IgD-negative memory B cell (primary cell): ENCODE data around the gene IRF3. TPM values are rescaled to one million over a fixed set of nuclear protein-coding genes. Genes with fewer than 3 reads are reported as not detected.

Source experiments
- H3K27ac Mint-ChIP-seq, 3 donors: one replicate each; pipeline ENCODE4 v1.8.0; 2020 to 2022; ENCODE audit warnings: mild to moderate bottlenecking in 3 of 3, mixed read lengths in 3 of 3, moderate library complexity in 1 of 3
- H3K27me3 Mint-ChIP-seq: one replicate; pipeline ENCODE4 v1.8.0; 2021; ENCODE audit warnings: mixed read lengths
- H3K36me3 Mint-ChIP-seq: one replicate; pipeline ENCODE4 v1.8.0; 2020; ENCODE audit warnings: mild to moderate bottlenecking, mixed read lengths
- H3K4me1 Mint-ChIP-seq, 3 donors: one replicate each; pipeline ENCODE4 v1.8.0; 2020 to 2022; ENCODE audit warnings: mixed read lengths in 3 of 3, mild to moderate bottlenecking in 1 of 3
- H3K4me3 Mint-ChIP-seq, 4 donors: one replicate each; pipeline ENCODE4 v1.8.0; 2020 to 2022; ENCODE audit warnings: mild to moderate bottlenecking in 4 of 4, mixed read lengths in 4 of 4, moderate library complexity in 3 of 4
- H3K9me3 Mint-ChIP-seq, 3 donors: one replicate each; pipeline ENCODE4 v1.8.0; 2020 to 2021; ENCODE audit warnings: mixed read lengths in 3 of 3, mild to moderate bottlenecking in 1 of 3
- polyA plus RNA-seq: library from polyadenylated mRNA; unstranded; fragments of 300-500 nt; fragmentation: Illumina TruSeq; gene quantifications from one replicate; pipeline ENCODE4 v1.2.3, GENCODE V29; 2021

Gene IRF3
- polyA plus RNA-seq, 1 donor from 2014 or later = 66.0 TPM

GRCh38 chr19:49690656-49691242, 25.1 kb upstream of the IRF3 start, which contains the start of gene CPT1C:
Gene CPT1C (plus strand): TSS chr19:49691116. CDS start chr19:49692253, 1,137 bp downstream.
- Mint-ChIP-seq H3K4me3 (peak within 1 kb of the TSS; percentile 73 to 95 (median 84)), H3K27me3 (peaks cover 21% of the 10 kb centered on the region), H3K36me3 (peaks cover 6% of the 10 kb centered on the region), H3K9me3 (no peaks in the 10 kb centered on the region), H3K27ac (peak within 1 kb of the TSS in 2 of 3 donors; percentile 44 to 77), H3K4me1 (peaks cover 9 to 14% (median 13%) of the 10 kb centered on the region in 3 donors)

GRCh38 chr19:49690079-49690655, 24.5 kb upstream of the IRF3 start:
- Mint-ChIP-seq H3K27ac (peak overlapping the region in 1 of 3 donors; percentile 44), H3K9me3 (no peaks in the 10 kb centered on the region), H3K4me1 (peaks cover 9 to 14% (median 13%) of the 10 kb centered on the region in 3 donors), H3K36me3 (peaks cover 9% of the 10 kb centered on the region), H3K27me3 (peaks cover 21% of the 10 kb centered on the region), H3K4me3 (peak overlapping the region; percentile 51 to 95 (median 74))

DNA sequence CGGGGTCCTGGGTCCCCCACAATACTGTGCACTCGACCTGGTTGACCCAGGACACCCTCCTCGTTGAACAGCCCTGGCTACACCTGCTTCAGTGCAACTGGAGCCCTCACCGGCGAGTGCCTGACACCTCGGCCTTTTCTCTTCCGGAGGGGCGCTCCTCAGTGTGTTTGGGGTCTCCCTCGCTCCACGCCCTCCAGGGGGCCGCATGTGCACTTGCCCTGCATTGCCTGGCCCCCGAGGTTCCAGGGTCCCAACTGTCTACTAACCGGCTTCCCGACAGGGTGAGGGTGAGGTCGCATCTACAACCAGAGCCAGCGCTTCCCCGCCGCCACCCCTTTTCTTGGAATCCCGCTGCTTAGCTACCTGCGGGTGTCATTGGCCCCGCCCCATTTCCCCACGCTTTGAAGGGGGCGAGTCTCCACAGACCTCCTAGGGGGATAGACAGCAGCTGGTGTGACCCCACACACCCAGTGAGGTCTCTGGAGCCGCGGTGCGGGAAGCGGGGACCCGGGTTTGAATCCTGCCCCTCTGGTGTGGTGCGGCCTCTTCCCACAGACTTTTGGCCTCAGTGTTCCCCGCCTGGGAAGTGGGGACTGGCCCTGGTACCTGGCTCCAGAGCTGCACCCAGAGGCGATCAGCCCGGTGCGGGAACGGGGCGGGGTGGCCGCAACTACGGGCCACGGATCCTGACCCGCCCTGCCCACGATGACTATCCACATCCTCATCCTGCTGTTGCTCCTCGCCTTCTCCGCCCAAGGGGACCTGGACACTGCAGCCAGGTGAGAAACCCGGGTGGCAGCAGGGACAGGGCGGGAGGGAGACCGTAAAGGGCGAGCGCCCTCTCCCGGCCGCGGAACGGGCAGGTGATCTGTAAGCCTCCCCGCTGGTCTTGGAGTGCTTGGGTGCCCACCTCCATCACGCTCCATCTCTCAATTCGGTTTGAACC, 23.7 kb upstream of the IRF3 start, which contains the start of gene ADM5:
Gene ADM5, plus strand, starts transcription at position 462 of the 946 bp plus-strand sequence. Its CDS starts 244 bp downstream, at position 706.
- no peaks in the 10 kb centered on the region for H3K9me3 Mint-ChIP-seq
- peak within 1 kb of the TSS in 1 of 3 donors; percentile 44 for H3K27ac Mint-ChIP-seq
- H3K36me3 Mint-ChIP-seq = peaks cover 9% of the 10 kb centered on the region
- H3K4me3 Mint-ChIP-seq = peak within 1 kb of the TSS; percentile 51 to 95 (median 74)
- H3K27me3 Mint-ChIP-seq = peaks cover 21% of the 10 kb centered on the region
- H3K4me1 Mint-ChIP-seq = peaks cover 9 to 14% (median 13%) of the 10 kb centered on the region in 3 donors

GRCh38 chr19:49688531-49689132, 23.0 kb upstream of the IRF3 start:
- Mint-ChIP-seq H3K27ac (no peak overlapping the region), H3K4me3 (no peak overlapping the region), H3K4me1 (peaks cover 9 to 14% (median 13%) of the 10 kb centered on the region in 3 donors), H3K27me3 (peaks cover 21% of the 10 kb centered on the region), H3K36me3 (peaks cover 11% of the 10 kb centered on the region), H3K9me3 (no peaks in the 10 kb centered on the region)

- no peak overlapping the region for H3K27ac Mint-ChIP-seq
- H3K4me3 Mint-ChIP-seq = no peak overlapping the region
- H3K27me3 Mint-ChIP-seq = peaks cover 21% of the 10 kb centered on the region
- H3K9me3 Mint-ChIP-seq = no peaks in the 10 kb centered on the region
- H3K4me1 Mint-ChIP-seq = peaks cover 9 to 14% (median 13%) of the 10 kb centered on the region in 3 donors
- peaks cover 11% of the 10 kb centered on the region for H3K36me3 Mint-ChIP-seq
Measured at GRCh38 chr19:49687566-49688316, 22.1 kb upstream of the IRF3 start.

DNA sequence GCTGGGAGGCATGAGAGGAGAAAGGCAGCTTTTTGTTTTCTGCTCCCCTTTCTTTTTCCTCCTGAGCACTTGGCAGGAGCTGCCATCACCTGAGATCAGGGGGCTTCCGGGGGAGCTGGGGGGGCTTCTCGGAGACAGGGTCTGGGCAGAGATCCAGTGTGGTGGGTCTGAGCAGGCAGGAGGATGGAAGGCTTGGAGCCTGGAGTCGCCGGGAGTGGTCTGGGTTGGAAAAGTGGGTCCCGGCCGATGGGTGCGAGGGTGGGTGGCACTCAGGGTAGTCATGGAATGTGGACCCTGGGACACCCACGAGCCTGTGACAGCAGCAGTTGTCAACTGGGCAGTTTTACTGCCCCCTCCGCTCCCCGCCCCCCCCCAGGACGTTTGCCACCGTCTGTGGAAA, 21.5 kb upstream of the IRF3 start:
- peaks cover 9 to 14% (median 13%) of the 10 kb centered on the region in 3 donors for H3K4me1 Mint-ChIP-seq
- peaks cover 15% of the 10 kb centered on the region for H3K36me3 Mint-ChIP-seq
- no peak overlapping the region for H3K4me3 Mint-ChIP-seq
- H3K9me3 Mint-ChIP-seq = no peaks in the 10 kb centered on the region
- H3K27ac Mint-ChIP-seq = no peak overlapping the region
- H3K27me3 Mint-ChIP-seq = peaks cover 17% of the 10 kb centered on the region

- H3K4me1 Mint-ChIP-seq = peaks cover 9 to 14% (median 13%) of the 10 kb centered on the region in 3 donors
- H3K27me3 Mint-ChIP-seq = peaks cover 17% of the 10 kb centered on the region
- H3K9me3 Mint-ChIP-seq = no peaks in the 10 kb centered on the region
- peaks cover 16% of the 10 kb centered on the region for H3K36me3 Mint-ChIP-seq
- H3K4me3 Mint-ChIP-seq = no peak overlapping the region
- no peak overlapping the region for H3K27ac Mint-ChIP-seq
Measured at GRCh38 chr19:49686503-49687088, 20.9 kb upstream of the IRF3 start.

DNA sequence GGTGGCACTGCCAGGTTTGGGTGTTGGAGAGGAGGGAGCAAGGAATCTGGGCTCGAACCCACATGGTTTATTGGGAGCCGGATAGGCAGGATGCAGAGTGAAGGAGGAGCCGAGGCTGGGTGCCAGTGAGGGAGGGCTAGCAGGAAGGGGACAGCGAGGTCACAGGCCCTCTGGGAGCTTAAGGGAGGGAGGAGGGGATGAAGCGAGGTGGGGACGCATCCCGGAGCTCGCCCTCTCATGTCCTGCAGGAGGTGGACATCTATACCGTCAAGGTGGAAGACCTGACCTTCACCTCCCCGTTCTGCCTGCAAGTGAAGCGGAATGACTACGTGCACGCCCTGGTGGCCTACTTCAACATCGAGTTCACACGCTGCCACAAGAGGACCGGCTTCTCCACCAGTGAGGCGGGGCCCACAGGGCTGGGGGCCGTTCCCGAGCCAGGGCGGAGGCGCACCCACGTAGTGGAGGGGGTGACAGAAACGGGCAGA, 20.2 kb upstream of the IRF3 start:
- H3K4me1 Mint-ChIP-seq = peaks cover 8 to 14% (median 12%) of the 10 kb centered on the region in 3 donors
- no peak overlapping the region for H3K4me3 Mint-ChIP-seq
- peaks cover 11% of the 10 kb centered on the region for H3K27me3 Mint-ChIP-seq
- peak overlapping the region in 1 of 3 donors; percentile 26 for H3K27ac Mint-ChIP-seq
- H3K9me3 Mint-ChIP-seq = no peaks in the 10 kb centered on the region
- H3K36me3 Mint-ChIP-seq = peaks cover 16% of the 10 kb centered on the region

- Mint-ChIP-seq H3K36me3 (peaks cover 14% of the 10 kb centered on the region), H3K9me3 (no peaks in the 10 kb centered on the region), H3K27ac (peak overlapping the region in 2 of 3 donors; percentile 26 to 28), H3K4me3 (no peak overlapping the region), H3K27me3 (peaks cover 4% of the 10 kb centered on the region), H3K4me1 (peaks cover 4 to 11% (median 10%) of the 10 kb centered on the region in 3 donors)
Measured at GRCh38 chr19:49684983-49685553, 19.4 kb upstream of the IRF3 start.

- peak overlapping the region in 1 of 4 donors; percentile 37 for H3K4me3 Mint-ChIP-seq
- no peaks in the 10 kb centered on the region for H3K9me3 Mint-ChIP-seq
- peaks cover 4 to 15% (median 6%) of the 10 kb centered on the region in 3 donors for H3K4me1 Mint-ChIP-seq
- peak overlapping the region in 2 of 3 donors; percentile 67 to 89 for H3K27ac Mint-ChIP-seq
- H3K27me3 Mint-ChIP-seq = no peaks in the 10 kb centered on the region
- peaks cover 13% of the 10 kb centered on the region for H3K36me3 Mint-ChIP-seq
Measured at GRCh38 chr19:49684251-49684982, 18.8 kb upstream of the IRF3 start.

- H3K9me3 Mint-ChIP-seq = no peaks in the 10 kb centered on the region
- peaks cover 13% of the 10 kb centered on the region for H3K36me3 Mint-ChIP-seq
- H3K4me1 Mint-ChIP-seq = peaks cover 4 to 13% (median 6%) of the 10 kb centered on the region in 3 donors
- peak overlapping the region in 1 of 4 donors; percentile 28 for H3K4me3 Mint-ChIP-seq
- no peaks in the 10 kb centered on the region for H3K27me3 Mint-ChIP-seq
- peak overlapping the region in 2 of 3 donors; percentile 67 to 89 for H3K27ac Mint-ChIP-seq
Measured at GRCh38 chr19:49683814-49684250, 18.2 kb upstream of the IRF3 start.

GRCh38 chr19:49682274-49682673, 16.6 kb upstream of the IRF3 start:
- Mint-ChIP-seq H3K4me1 (peaks cover 12 to 17% (median 14%) of the 10 kb centered on the region in 3 donors), H3K27ac (peak overlapping the region in 1 of 3 donors; percentile 80), H3K27me3 (no peaks in the 10 kb centered on the region), H3K36me3 (peaks cover 9% of the 10 kb centered on the region), H3K4me3 (peak overlapping the region in 2 of 4 donors; percentile 22 to 74), H3K9me3 (no peaks in the 10 kb centered on the region)
